K562 (cell line): ENCODE results near the gene GYS1. TPM values are rescaled to one million over a fixed set of nuclear protein-coding genes. Genes with fewer than 3 reads are reported as not detected.

Experiments
- ARID1B ChIP-seq: fragments of 450-650 bp; IDR thresholded peaks from 2 replicates; pipeline ENCODE4 v1.6.1; 2016; ENCODE audit warnings: antibody characterized with exemption, mild to moderate bottlenecking, inconsistent platforms
- FOSL1 ChIP-seq: fragments of 200-800 bp; sonication (Bioruptor generic); conservative IDR thresholded peaks from 2 replicates; pipeline ENCODE4 v1.6.1; 2016; ENCODE audit warnings: missing genetic modification characterization, missing compliant biosample characterization
- KDM1A ChIP-seq, 2 experiments: fragments of 450-650 bp; IDR thresholded peaks; 2 replicates each; pipeline ENCODE4 v1.6.1; 2016; ENCODE audit warnings: mild to moderate bottlenecking in 2 of 2
- NR2C2 ChIP-seq, 2 experiments: fragments of 200-800 bp in 1 of 2; sonication (Bioruptor generic) in 1 of 2; sonication (generic) in 1 of 2; formaldehyde crosslinking in 1 of 2; IDR thresholded peaks; 2 replicates each; pipeline versions ENCODE4 v1.6.1 to v1.8.0; 2016 to 2022; ENCODE audit warnings: mild to moderate bottlenecking in 1 of 2, missing compliant biosample characterization in 1 of 2, missing genetic modification characterization in 1 of 2, missing genetic modification reagents in 1 of 2
- PBX2 ChIP-seq, 2 experiments: IDR thresholded peaks in 1 of 2; conservative IDR thresholded peaks in 1 of 2; 2 replicates each; pipeline ENCODE4 v1.6.1; 2016; ENCODE audit warnings: low read depth in 2 of 2, mild to moderate bottlenecking in 1 of 2, missing compliant biosample characterization in 1 of 2, missing genetic modification characterization in 1 of 2, moderate library complexity in 1 of 2
- PTRF ChIP-seq: fragments of 450-650 bp; IDR thresholded peaks from 2 replicates; pipeline ENCODE4 v1.6.1; 2016; ENCODE audit warnings: mild to moderate bottlenecking, missing genetic modification characterization, missing compliant biosample characterization
- polyA plus RNA-seq, 8 experiments: library from polyadenylated mRNA; depleted of rRNA in 4 of 8; stranded (reverse) in 5 of 8; unstranded in 3 of 8; fragments of >200 nt; fragmentation: Nextera tagmentation in 2 of 8; fragmentation: Illumina TruSeq in 1 of 8; extraction: Ambion mirVana in 2 of 8; extraction: Trizol in 1 of 8; gene quantifications; 2 replicates each; pipeline versions ENCODE4 v1.2.1 to v1.2.3, GENCODE V29; 2011 to 2014; ENCODE audit warnings: inconsistent platforms in 1 of 8, missing spikeins in 1 of 8
- total RNA-seq, 7 experiments: library from RNA; depleted of rRNA in 6 of 7; stranded (reverse); fragments of >200 nt in 6 of 7; fragmentation: Illumina TruSeq in 2 of 7; extraction: Trizol in 2 of 7; gene quantifications; 2 replicates each; pipeline versions ENCODE4 v1.2.1 to v1.2.3, GENCODE V29; 2011 to 2021; ENCODE audit warnings: low replicate concordance in 1 of 7

Gene GYS1
- total and polyA plus RNA-seq, 9 of the 15 experiments (the other 6 are each of a cell fraction or from before 2014, with no cell fraction given) = 1.9 to 31.1 (median 15.2) TPM

- TF ChIP-seq ARID1B (peak; percentile 34), PBX2 (CRISPR knock-in tag; IDR thresholded peaks at IDR 0.05; ENCODE audit: low read depth) (no peak), PBX2 (tag; conservative IDR thresholded peaks at IDR 0.05; ENCODE audit: low read depth) (no peak), FOSL1 (tag) (peak; percentile 77), KDM1A (IDR thresholded peaks at IDR 0.05) (peak; percentile 56 to 64; a peak in 3 of 4 replicates), NR2C2 (CRISPR knock-in tag; IDR thresholded peaks at IDR 0.05) (no peak), NR2C2 (tag; IDR thresholded peaks at IDR 0.05) (peak; percentile 86), PTRF (tag) (no peak)
These were observed 28.1 kb upstream of the GYS1 start (continued) for GRCh38 chr19:49020931-49021895.
